HCT116 (cell line): ENCODE data around the gene FUOM.

Experiments
- CTCF ChIP-seq, 3 experiments: fragments of 200-600 bp in 1 of 3; sonication (generic) in 1 of 3; IDR thresholded peaks in 2 of 3; conservative IDR thresholded peaks in 1 of 3; 2 replicates each; pipeline ENCODE4 v1.5.1; 2012 to 2017; ENCODE audit warnings: low read depth in 2 of 3, low read length in 2 of 3, antibody characterized with exemption in 1 of 3, borderline replicate concordance in 1 of 3, control low read depth in 1 of 3, mild to moderate bottlenecking in 1 of 3, mixed read lengths in 1 of 3, mixed run types in 1 of 3, moderate library complexity in 1 of 3; ENCODE audit not compliant: insufficient read depth in 1 of 3
- EGR1 ChIP-seq: IDR thresholded peaks from 2 replicates; pipeline ENCODE4 v1.6.1; 2012; ENCODE audit warnings: low read depth
- ELF1 ChIP-seq: IDR thresholded peaks from 2 replicates; pipeline ENCODE4 v1.6.1; 2012; ENCODE audit warnings: low read depth, borderline replicate concordance
- EZH2 ChIP-seq: fragments of 200-600 bp; sonication (generic); IDR thresholded peaks from 2 replicates; pipeline ENCODE4 v1.6.1; 2017; ENCODE audit warnings: antibody characterized with exemption, mixed run types
- EZH2phosphoT487 ChIP-seq: fragments of 200-600 bp; IDR thresholded peaks from 2 replicates; pipeline ENCODE4 v1.6.1; 2018; ENCODE audit warnings: antibody characterized with exemption, borderline replicate concordance
- JUND ChIP-seq: IDR thresholded peaks from 2 replicates; pipeline ENCODE4 v1.6.1; 2012
- POLR2A ChIP-seq: IDR thresholded peaks from 2 replicates; pipeline ENCODE4 v1.7.0; 2011; ENCODE audit warnings: borderline replicate concordance; ENCODE audit not compliant: insufficient read depth, insufficient read length; ENCODE audit errors: extremely low read depth
- POLR2AphosphoS5 ChIP-seq: IDR thresholded peaks from 2 replicates; pipeline ENCODE4 v1.6.1; 2011; ENCODE audit warnings: mild to moderate bottlenecking, low read depth, low read length, moderate library complexity
- RAD21 ChIP-seq: IDR thresholded peaks from 2 replicates; pipeline ENCODE4 v1.6.1; 2012; ENCODE audit warnings: low read depth, mild to moderate bottlenecking
- REST ChIP-seq: IDR thresholded peaks from 2 replicates; pipeline ENCODE4 v1.6.1; 2012; ENCODE audit warnings: low read depth
- SP1 ChIP-seq: IDR thresholded peaks from 2 replicates; pipeline ENCODE4 v1.6.1; 2012; ENCODE audit warnings: low read depth
- TF ChIP-seq, protein P1 (sequence below): IDR thresholded peaks from 2 replicates; pipeline ENCODE4 v1.6.1; 2012
- TF ChIP-seq, protein P2 (sequence below): IDR thresholded peaks from 2 replicates; pipeline ENCODE4 v1.6.1; 2011; ENCODE audit warnings: mild to moderate bottlenecking, low read length, moderate library complexity; ENCODE audit not compliant: insufficient replicate concordance; ENCODE audit errors: extremely low read depth

DNA sequence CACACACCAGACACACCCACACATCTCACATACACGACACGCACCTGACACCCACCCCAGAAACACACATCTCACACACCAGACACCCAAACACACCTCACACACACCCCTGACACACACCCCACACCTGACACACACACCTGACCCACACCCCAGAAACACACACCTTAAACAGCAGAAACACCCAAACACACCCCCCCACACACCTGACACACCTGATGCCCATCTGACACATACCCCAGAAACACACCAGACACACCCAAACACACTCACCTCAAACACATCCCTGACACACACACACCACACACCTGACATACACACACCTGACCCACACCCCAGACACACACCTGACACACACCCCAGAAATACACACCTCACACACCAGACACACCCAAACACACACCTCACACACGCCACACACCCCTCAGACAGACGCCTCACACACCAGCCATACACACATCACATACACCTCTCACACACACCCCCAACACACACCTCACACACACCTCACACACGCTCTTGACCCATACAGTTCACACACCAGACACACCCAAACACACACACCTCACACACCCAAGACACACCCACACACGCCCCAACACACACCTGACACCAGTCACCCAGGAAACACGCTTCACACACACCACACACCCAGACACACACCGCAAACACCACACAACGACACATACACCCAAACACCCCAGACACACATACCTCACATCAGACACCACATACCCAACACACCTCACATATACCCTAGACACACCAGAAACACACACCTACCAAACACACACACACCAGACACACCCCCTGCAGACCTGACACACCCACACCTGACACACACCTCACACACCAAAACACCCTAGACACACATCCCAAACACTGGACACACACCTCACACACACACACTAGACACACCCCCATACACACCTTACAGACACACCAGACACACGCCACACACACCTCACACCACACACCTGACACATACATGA lies 19.4 kb downstream of the FUOM start:
- no peak for TF ChIP-seq CTCF (IDR thresholded peaks at IDR 0.05 in 2 of 3, conservative IDR thresholded peaks at IDR 0.05 in 1 of 3; ENCODE audit: borderline replicate concordance in 1 of 3, insufficient read depth in 1 of 3, low read depth in 2 of 3, low read length in 2 of 3)
- TF ChIP-seq POLR2AphosphoS5: no peak
- no peak for TF ChIP-seq JUND
- no peak for TF ChIP-seq RAD21
- TF ChIP-seq POLR2A: no peak
- TF ChIP-seq EZH2phosphoT487: no peak
- no peak for TF ChIP-seq EZH2
- TF ChIP-seq ELF1: no peak
- TF ChIP-seq REST: no peak
- TF ChIP-seq EGR1: no peak
- TF ChIP-seq SP1: no peak
- TF ChIP-seq, protein P1, sequence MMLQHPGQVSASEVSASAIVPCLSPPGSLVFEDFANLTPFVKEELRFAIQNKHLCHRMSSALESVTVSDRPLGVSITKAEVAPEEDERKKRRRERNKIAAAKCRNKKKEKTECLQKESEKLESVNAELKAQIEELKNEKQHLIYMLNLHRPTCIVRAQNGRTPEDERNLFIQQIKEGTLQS: no peak
- TF ChIP-seq, protein P2, sequence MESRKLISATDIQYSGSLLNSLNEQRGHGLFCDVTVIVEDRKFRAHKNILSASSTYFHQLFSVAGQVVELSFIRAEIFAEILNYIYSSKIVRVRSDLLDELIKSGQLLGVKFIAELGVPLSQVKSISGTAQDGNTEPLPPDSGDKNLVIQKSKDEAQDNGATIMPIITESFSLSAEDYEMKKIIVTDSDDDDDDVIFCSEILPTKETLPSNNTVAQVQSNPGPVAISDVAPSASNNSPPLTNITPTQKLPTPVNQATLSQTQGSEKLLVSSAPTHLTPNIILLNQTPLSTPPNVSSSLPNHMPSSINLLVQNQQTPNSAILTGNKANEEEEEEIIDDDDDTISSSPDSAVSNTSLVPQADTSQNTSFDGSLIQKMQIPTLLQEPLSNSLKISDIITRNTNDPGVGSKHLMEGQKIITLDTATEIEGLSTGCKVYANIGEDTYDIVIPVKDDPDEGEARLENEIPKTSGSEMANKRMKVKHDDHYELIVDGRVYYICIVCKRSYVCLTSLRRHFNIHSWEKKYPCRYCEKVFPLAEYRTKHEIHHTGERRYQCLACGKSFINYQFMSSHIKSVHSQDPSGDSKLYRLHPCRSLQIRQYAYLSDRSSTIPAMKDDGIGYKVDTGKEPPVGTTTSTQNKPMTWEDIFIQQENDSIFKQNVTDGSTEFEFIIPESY: no peak
